Skeletal muscle satellite cell (primary cell): ENCODE results near the gene MXD3.
"Not testable (repeated sequence)": the region's sequence is repeated elsewhere in the genome, so short reads cannot be mapped to it uniquely, and the experiment has no call there.

Experiments used
- H3K27me3 ChIP-seq: 2 replicates; pipeline ENCODE4 v1.7.0; 2013; ENCODE audit warnings: low read length; ENCODE audit not compliant: control insufficient read depth, insufficient read depth
- H3K36me3 ChIP-seq: 2 replicates; pipeline ENCODE4 v1.7.0; 2013; ENCODE audit warnings: mild to moderate bottlenecking, control low read depth, low read length; ENCODE audit not compliant: insufficient read depth
- H3K4me1 ChIP-seq: 2 replicates; pipeline ENCODE4 v1.7.0; 2013; ENCODE audit warnings: low read length; ENCODE audit not compliant: control insufficient read depth, insufficient read depth
- H3K4me2 ChIP-seq: 2 replicates; pipeline ENCODE4 v1.7.0; 2013; ENCODE audit warnings: mild to moderate bottlenecking, low read length
- H3K4me3 ChIP-seq: 2 replicates; pipeline ENCODE4 v1.7.0; 2013; ENCODE audit warnings: low read length
- H3K9ac ChIP-seq: 2 replicates; pipeline ENCODE4 v1.7.0; 2013; ENCODE audit warnings: mild to moderate bottlenecking, low read depth, low read length, moderate library complexity
- H3K9me3 ChIP-seq: replicated peaks from 2 replicates; pipeline ENCODE4 v1.7.0; 2013; ENCODE audit warnings: mild to moderate bottlenecking, control low read depth, low read length

Gene MXD3

GRCh38 chr5:177343000-177343399, 31.3 kb upstream of the MXD3 start:
- not testable (repeated sequence) for H3K27me3 ChIP-seq, H3K9me3 ChIP-seq, H3K4me1 ChIP-seq, H3K4me3 ChIP-seq, H3K4me2 ChIP-seq, H3K9ac ChIP-seq
- H3K36me3 ChIP-seq, result peaks cover 28% of the 10 kb centered on the region

- Histone ChIP-seq H3K4me3 (no peak overlapping the region), H3K4me2 (no peak overlapping the region), H3K36me3 (peaks cover 47% of the 10 kb centered on the region), H3K9ac (no peak overlapping the region), H3K9me3 (no peaks in the 10 kb centered on the region), H3K4me1 (no peaks in the 10 kb centered on the region), H3K27me3 (no peaks in the 10 kb centered on the region)
These were observed 27.5 kb upstream of the MXD3 start for GRCh38 chr5:177339107-177339638.

GRCh38 chr5:177338251-177339106, 26.8 kb upstream of the MXD3 start:
- no peak overlapping the region for H3K4me2 ChIP-seq
- no peaks in the 10 kb centered on the region for H3K9me3 ChIP-seq
- no peak overlapping the region for H3K4me3 ChIP-seq
- H3K9ac ChIP-seq, result no peak overlapping the region
- H3K36me3 ChIP-seq, result peaks cover 52% of the 10 kb centered on the region
- no peaks in the 10 kb centered on the region for H3K27me3 ChIP-seq
- H3K4me1 ChIP-seq, result no peaks in the 10 kb centered on the region

GRCh38 chr5:177336603-177337494, 25.2 kb upstream of the MXD3 start:
- Histone ChIP-seq H3K36me3 (peaks cover 63% of the 10 kb centered on the region), H3K4me3 (no peak overlapping the region), H3K9ac (no peak overlapping the region), H3K9me3 (no peaks in the 10 kb centered on the region), H3K27me3 (no peaks in the 10 kb centered on the region), H3K4me2 (no peak overlapping the region), H3K4me1 (no peaks in the 10 kb centered on the region)

- H3K4me3 ChIP-seq, result no peak overlapping the region
- H3K9me3 ChIP-seq, result no peaks in the 10 kb centered on the region
- H3K4me2 ChIP-seq, result no peak overlapping the region
- peaks cover 65% of the 10 kb centered on the region for H3K36me3 ChIP-seq
- H3K9ac ChIP-seq, result no peak overlapping the region
- no peaks in the 10 kb centered on the region for H3K4me1 ChIP-seq
- H3K27me3 ChIP-seq, result no peaks in the 10 kb centered on the region
These were observed 24.4 kb upstream of the MXD3 start for GRCh38 chr5:177336112-177336511.

- no peaks in the 10 kb centered on the region for H3K4me1 ChIP-seq
- peaks cover 65% of the 10 kb centered on the region for H3K36me3 ChIP-seq
- no peak overlapping the region for H3K9ac ChIP-seq
- H3K27me3 ChIP-seq, result no peaks in the 10 kb centered on the region
- H3K4me2 ChIP-seq, result no peak overlapping the region
- H3K4me3 ChIP-seq, result no peak overlapping the region
- H3K9me3 ChIP-seq, result no peaks in the 10 kb centered on the region
These were observed 24.0 kb upstream of the MXD3 start for GRCh38 chr5:177335701-177336065.

- Histone ChIP-seq H3K4me2 (no peak overlapping the region), H3K4me1 (no peaks in the 10 kb centered on the region), H3K36me3 (peaks cover 65% of the 10 kb centered on the region), H3K9me3 (no peaks in the 10 kb centered on the region), H3K4me3 (no peak overlapping the region), H3K9ac (no peak overlapping the region), H3K27me3 (no peaks in the 10 kb centered on the region)
These were observed 23.3 kb upstream of the MXD3 start for GRCh38 chr5:177334781-177335700.

- H3K4me2 ChIP-seq, result no peak overlapping the region
- no peak overlapping the region for H3K9ac ChIP-seq
- no peaks in the 10 kb centered on the region for H3K4me1 ChIP-seq
- no peaks in the 10 kb centered on the region for H3K27me3 ChIP-seq
- H3K9me3 ChIP-seq, result no peaks in the 10 kb centered on the region
- H3K36me3 ChIP-seq, result peaks cover 65% of the 10 kb centered on the region
- no peak overlapping the region for H3K4me3 ChIP-seq
These were observed 22.5 kb upstream of the MXD3 start for GRCh38 chr5:177334155-177334551.

GRCh38 chr5:177333420-177334154, 21.9 kb upstream of the MXD3 start:
- H3K36me3 ChIP-seq, result peaks cover 65% of the 10 kb centered on the region
- H3K4me2 ChIP-seq, result no peak overlapping the region
- no peaks in the 10 kb centered on the region for H3K27me3 ChIP-seq
- H3K9me3 ChIP-seq, result no peaks in the 10 kb centered on the region
- H3K9ac ChIP-seq, result no peak overlapping the region
- H3K4me1 ChIP-seq, result peaks cover 2% of the 10 kb centered on the region
- H3K4me3 ChIP-seq, result no peak overlapping the region

GRCh38 chr5:177332896-177333260, 21.2 kb upstream of the MXD3 start:
- no peak overlapping the region for H3K9ac ChIP-seq
- H3K27me3 ChIP-seq, result no peaks in the 10 kb centered on the region
- H3K4me1 ChIP-seq, result peaks cover 9% of the 10 kb centered on the region
- no peak overlapping the region for H3K4me3 ChIP-seq
- peaks cover 65% of the 10 kb centered on the region for H3K36me3 ChIP-seq
- no peak overlapping the region for H3K4me2 ChIP-seq
- no peaks in the 10 kb centered on the region for H3K9me3 ChIP-seq
